Left colon (tissue), 2 donors: ENCODE results near the gene IDUA. TPM values are rescaled to one million over a fixed set of nuclear protein-coding genes. Genes with fewer than 3 reads are reported as not detected.
A peak's percentile ranks its signal among the peaks of the same experiment; 100 is the strongest.
"Not testable (repeated sequence)": the region's sequence is repeated elsewhere in the genome, so short reads cannot be mapped to it uniquely, and the experiment has no call there.

Experiments used
- ATAC-seq: fragments of 200-7000 bp; cut with Tn5 transposase; one replicate; pipeline ENCODE4 v1.9.1; 2020; ENCODE audit warnings: mild to moderate bottlenecking, moderate library complexity
- DNase-seq, 2 donors: peaks; one replicate each; pipeline ENCODE4 v3.0.0-alpha.2; 2020
- intact Hi-C, 2 donors: fragments of 100-400 bp; cut with DNase I in 1 of 2; cut with micrococcal nuclease in 1 of 2; formaldehyde crosslinking; loops; one replicate each; pipeline versions ENCODE4 v1.11.2 to v1.14.0; 2022; cut with DNase I, micrococcal nuclease
- total RNA-seq, 2 donors: library from RNA; stranded (reverse); fragmentation: NEBNext Ultra II Directional; extraction: Animal tissue kit (Norgen Biotek cat#: 25700); gene quantifications; one replicate each; pipeline ENCODE4 v1.2.1, GENCODE V29; 2021
- donor health status: DM: no; HTN: no; CAD: no.
- donor health status: DM: yes; HTN: yes; CAD: no.

The IDUA gene
- total RNA-seq, 2 donors from 2014 or later: 28.7 to 40.9 TPM

GRCh38 chr4:1047976-1048772 lies 61.3 kb downstream of the IDUA start:
- DNase-seq (peak; percentile 22 to 24), ATAC-seq (no peak)
- intact Hi-C loops: no loop called here

DNA sequence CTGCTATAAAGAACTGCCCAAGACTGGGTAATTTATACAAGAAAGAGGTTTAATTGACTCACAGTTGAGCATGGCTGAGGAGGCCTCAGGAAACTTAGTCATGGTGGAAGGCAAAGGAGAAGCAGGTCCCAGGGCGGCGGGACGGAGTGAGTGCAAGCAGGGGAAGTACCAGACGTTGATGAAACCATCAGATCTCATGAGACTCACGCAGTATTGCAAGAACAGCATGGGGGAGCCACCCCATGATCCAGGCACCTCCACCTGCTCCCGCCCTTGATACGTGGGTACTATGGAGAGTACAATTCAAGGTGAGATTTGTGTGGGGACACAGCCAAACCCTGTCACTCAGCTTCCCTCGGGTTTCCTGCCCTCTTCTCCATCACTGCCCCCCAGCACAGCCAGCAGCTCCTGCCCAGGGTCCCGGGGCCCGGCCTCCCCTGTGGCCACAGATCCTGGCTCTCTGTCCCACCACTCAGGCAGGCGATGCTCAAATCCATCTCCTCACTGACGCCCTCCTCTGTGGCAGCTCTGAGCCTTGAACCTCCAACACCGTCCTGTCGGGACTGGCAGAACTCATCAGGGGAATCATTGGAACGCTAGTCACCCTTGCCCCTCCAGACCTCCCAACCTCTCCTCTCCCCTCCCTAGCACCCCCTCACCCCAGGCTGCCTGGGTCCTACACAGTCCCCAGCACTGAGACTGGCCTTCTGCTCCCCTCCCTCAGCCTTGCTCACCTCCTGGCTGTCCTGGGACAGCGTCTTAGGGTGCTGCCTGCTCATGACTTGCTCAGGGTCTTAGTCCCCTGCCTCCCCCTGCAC lies 62.1 kb downstream of the IDUA start:
- no peak for ATAC-seq
- DNase-seq: peak; percentile 4 to 15
- intact Hi-C loops: no loop called here

DNA sequence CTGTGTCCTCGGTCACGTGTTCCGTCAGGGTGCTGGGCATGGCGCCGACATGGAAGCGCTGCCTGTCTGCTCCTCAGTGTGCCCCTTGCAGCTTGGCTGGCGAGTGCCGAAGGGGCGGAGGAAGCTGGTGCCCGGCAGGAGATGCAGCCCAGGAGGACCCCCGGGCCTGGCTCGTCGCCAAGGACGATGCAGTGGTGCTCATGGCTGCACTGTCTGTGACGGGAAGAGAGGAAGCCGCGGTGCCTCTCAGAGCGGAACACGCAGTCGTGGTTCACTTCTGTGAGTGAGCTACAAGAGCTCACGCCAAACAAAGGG lies 62.7 kb downstream of the IDUA start:
- intact Hi-C loops: no loop called here
- no peak for ATAC-seq
- peak; percentile 6 to 24 for DNase-seq

GRCh38 chr4:1050486-1051213 lies 63.8 kb downstream of the IDUA start:
- DNase-seq (peak; percentile 11 to 22), ATAC-seq (no peak)
- intact Hi-C loops: no loop called here

DNA sequence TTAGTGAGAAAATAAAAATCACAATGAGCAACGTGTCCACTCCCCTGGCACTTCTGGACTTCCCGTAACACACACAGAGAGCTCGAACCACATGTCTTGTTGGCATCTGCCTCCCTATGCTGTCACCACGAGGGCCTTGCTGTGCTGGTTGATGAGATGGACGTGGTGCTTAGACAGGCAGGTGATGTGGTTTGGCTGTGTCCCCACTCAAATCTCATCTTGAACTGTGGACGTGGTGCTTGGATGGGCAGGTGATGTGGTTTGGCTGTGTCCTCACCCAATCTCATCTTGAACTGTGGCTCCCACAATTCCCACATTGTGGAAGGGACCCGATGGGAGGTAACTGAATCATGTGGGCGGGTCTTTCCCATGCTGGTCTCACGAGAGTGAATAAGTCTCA lies 64.6 kb downstream of the IDUA start:
- no peak for ATAC-seq
- intact Hi-C loops: no loop called here
- peak in 1 of 2 donors; percentile 21 for DNase-seq

DNA sequence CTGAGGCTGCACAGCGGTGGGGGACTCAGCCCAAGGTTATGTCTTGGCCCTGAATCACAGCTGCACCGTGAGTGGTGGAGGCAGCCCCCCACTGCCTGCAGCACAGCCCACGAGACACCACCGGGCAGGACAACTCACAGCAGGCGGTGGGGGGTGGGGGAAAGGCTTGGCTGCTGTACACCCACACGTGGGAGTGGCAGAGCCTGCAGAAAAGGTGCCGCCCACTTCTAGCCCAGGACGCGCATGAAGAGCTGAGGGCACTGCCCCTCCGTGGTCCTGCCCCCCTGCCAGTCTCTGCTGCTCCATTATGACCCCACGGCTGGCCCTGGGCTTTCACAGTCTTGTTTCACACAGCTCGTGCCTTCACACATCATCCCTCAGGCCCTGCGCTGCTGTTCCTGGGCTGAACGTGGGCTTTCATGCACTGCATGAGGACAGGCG lies 65.4 kb downstream of the IDUA start:
- DNase-seq: peak in 1 of 2 donors; percentile 12
- no peak for ATAC-seq
- intact Hi-C loops: no loop called here

DNA sequence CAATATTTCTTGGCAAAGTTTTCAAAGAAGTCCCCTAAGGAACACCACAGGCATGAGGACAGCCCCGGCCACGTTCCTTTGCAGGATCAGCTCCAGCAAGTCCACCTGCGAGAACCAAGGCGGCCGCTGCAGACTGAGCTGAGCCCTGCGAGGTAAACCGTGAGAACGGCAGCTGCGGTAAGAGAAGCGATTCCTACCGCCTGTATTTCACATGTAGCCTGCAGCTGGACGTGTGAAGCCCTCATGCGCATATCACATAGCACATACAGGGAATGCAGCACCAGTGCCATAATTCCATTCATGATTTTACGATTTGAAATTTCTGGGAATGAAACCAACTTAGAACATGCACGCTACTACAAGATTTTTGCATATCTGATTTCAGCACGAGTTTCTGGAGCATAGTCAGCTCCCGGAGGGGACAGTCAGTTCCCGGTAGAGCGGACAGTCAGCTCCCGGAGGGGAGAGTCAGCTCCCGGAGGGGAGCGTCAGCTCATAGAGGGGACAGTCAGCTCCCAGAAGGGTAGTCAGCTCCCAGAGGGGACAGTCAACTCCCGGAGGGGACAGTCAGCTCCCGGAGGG lies 66.3 kb downstream of the IDUA start:
- intact Hi-C loops: no loop called here
- no peak for ATAC-seq
- peak in 1 of 2 donors; percentile 21 for DNase-seq

DNA sequence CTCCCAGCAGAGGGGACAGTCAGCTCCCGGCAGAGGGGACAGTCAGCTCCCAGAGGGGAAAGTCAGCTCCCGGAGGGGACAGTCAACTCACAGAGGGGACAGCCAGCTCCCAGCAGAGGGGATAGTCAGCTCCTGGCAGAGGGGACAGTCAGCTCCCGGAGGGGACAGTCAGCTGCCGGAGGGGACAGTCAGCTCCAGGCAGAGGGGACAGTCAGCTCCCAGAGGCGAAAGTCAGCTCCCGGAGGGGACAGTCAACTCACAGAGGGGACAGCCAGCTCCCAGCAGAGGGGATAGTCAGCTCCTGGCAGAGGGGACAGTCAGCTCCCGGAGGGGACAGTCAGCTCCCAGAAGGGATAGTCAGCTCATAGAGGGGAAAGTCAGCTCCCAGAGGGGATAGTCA lies 67.0 kb downstream of the IDUA start:
- peak in 1 of 2 donors; percentile 4 for DNase-seq
- intact Hi-C loops, ATAC-seq: not testable (repeated sequence)

Other genes starting within 250 kb of the IDUA start
- gene CPLX1, start 160.9 kb upstream of the IDUA start, total RNA-seq: 1 to 10 TPM; 2.7 to 3.5 TPM
- 100 to 1,000 TPM; 197 to 265 TPM for gene GAK, start 54.7 kb upstream of the IDUA start, total RNA-seq
- 10 to 100 TPM; 21.4 to 28.6 TPM for gene TMEM175, start 54.6 kb upstream of the IDUA start, total RNA-seq
- gene DGKQ, start 13.5 kb upstream of the IDUA start, total RNA-seq: 10 to 100 TPM; 47.8 to 49.6 TPM
- gene SLC26A1, start 6.4 kb downstream of the IDUA start, total RNA-seq: 1 to 10 TPM; 1.6 to 2.0 TPM
- 10 to 100 TPM; 17.0 to 17.2 TPM for gene FGFRL1, start 24.6 kb downstream of the IDUA start, total RNA-seq
- gene RNF212, start 126.5 kb downstream of the IDUA start, total RNA-seq: 1 to 10 TPM; 1.6 to 2.9 TPM
- gene SPON2, start 185.5 kb downstream of the IDUA start, total RNA-seq: 10 to 100 TPM; 26.6 to 34.3 TPM